ENCODE results near the gene EXOC3L2. TPM values are rescaled to one million over a fixed set of nuclear protein-coding genes. Genes with fewer than 3 reads are reported as not detected.
"Not testable (repeated sequence)": the region's sequence is repeated elsewhere in the genome, so short reads cannot be mapped to it uniquely, and the experiment has no call there.

EXOC3L2 gene
- total RNA-seq, 5 donors from 2014 or later (not counting 1 experiment from before 2014, with no cell fraction given) = not detected

GRCh38 chr19:45231891-45232290 lies 13.3 kb downstream of the EXOC3L2 start:
- H3K27ac Mint-ChIP-seq = no peak overlapping the region
- Histone ChIP-seq H3K27me3 (replicated peaks in 1 of 2; ENCODE audit: control insufficient read depth in 2 of 2, extremely low read depth in 1 of 2, insufficient read depth in 2 of 2, low read length in 1 of 2) (peaks cover 3 to 40% of the 10 kb centered on the region in 2 experiments), H3K36me3 (ENCODE audit: control insufficient read depth in 2 of 2, extremely low read depth in 1 of 2, insufficient read depth in 1 of 2, low read length in 1 of 2) (no peaks in the 10 kb centered on the region), H3K9me3 (no peaks in the 10 kb centered on the region), H3K4me3 (ENCODE audit: control insufficient read depth in 1 of 2, extremely low read depth in 1 of 2, low read length in 1 of 2) (no peak overlapping the region), H3K4me1 (ENCODE audit: control insufficient read depth in 1 of 2, extremely low read depth in 1 of 2, insufficient read depth in 2 of 2, low read length in 2 of 2) (peaks cover 0 to 8% of the 10 kb centered on the region in 2 experiments), H3K27ac (ENCODE audit: low read length) (no peak overlapping the region)
- H3K4me1 Mint-ChIP-seq = peaks cover 4 to 9% (median 8%) of the 10 kb centered on the region in 3 donors
- 68% methylated on average over 3 of the region's 3 CpGs for WGBS (ENCODE audit: insufficient coverage)
- no peak overlapping the region for H3K4me3 Mint-ChIP-seq
- ChIA-PET CTCF (interaction anchor here in 1 of 2 donors (0.7 kb wide), 1 partner anchor 525 kb away, joined by 4 read pairs; no protein-coding TSS in a partner anchor), POLR2A (no interaction called here)
- DNase-seq (no peak), ATAC-seq (replicated peaks in 1 of 4) (no peak)
- H3K27me3 Mint-ChIP-seq = peaks cover 36 to 43% of the 10 kb centered on the region in 2 donors
- H3K36me3 Mint-ChIP-seq = no peaks in the 10 kb centered on the region
- H3K9me3 Mint-ChIP-seq = no peaks in the 10 kb centered on the region

GRCh38 chr19:45229056-45229455 lies 16.2 kb downstream of the EXOC3L2 start:
- ChIA-PET CTCF (interaction anchor here in 1 of 2 donors (0.6 kb wide), 1 partner anchor 56 kb away, joined by 6 read pairs; no protein-coding TSS in a partner anchor), POLR2A (interaction anchor here in 1 of 2 donors (0.6 kb wide), 1 partner anchor 17 kb away, joined by 6 read pairs; no protein-coding TSS in a partner anchor)
- H3K27ac Mint-ChIP-seq; H3K36me3 ChIP-seq (ENCODE audit: control insufficient read depth in 2 of 2, extremely low read depth in 1 of 2, insufficient read depth in 1 of 2, low read length in 1 of 2); DNase-seq; H3K36me3 Mint-ChIP-seq; ATAC-seq (replicated peaks in 1 of 4); H3K4me3 ChIP-seq (ENCODE audit: control insufficient read depth in 1 of 2, extremely low read depth in 1 of 2, low read length in 1 of 2); H3K4me1 Mint-ChIP-seq; H3K9me3 ChIP-seq; H3K4me1 ChIP-seq (ENCODE audit: control insufficient read depth in 1 of 2, extremely low read depth in 1 of 2, insufficient read depth in 2 of 2, low read length in 2 of 2); H3K4me3 Mint-ChIP-seq; H3K27ac ChIP-seq (ENCODE audit: low read length); H3K9me3 Mint-ChIP-seq: not testable (repeated sequence)
- H3K27me3 ChIP-seq (replicated peaks in 1 of 2; ENCODE audit: control insufficient read depth in 2 of 2, extremely low read depth in 1 of 2, insufficient read depth in 2 of 2, low read length in 1 of 2) = peaks cover 3 to 37% of the 10 kb centered on the region in 2 experiments
- H3K27me3 Mint-ChIP-seq = peaks cover 16 to 28% of the 10 kb centered on the region in 2 donors
- WGBS (ENCODE audit: insufficient coverage) = no CpG with 5 or more reads among the region's 2 CpGs

GRCh38 chr19:45224645-45225044 lies 20.6 kb downstream of the EXOC3L2 start:
- H3K9me3 Mint-ChIP-seq = no peaks in the 10 kb centered on the region
- 76% methylated on average over 9 of the region's 11 CpGs for WGBS (ENCODE audit: insufficient coverage)
- Histone ChIP-seq H3K4me3 (ENCODE audit: control insufficient read depth in 1 of 2, extremely low read depth in 1 of 2, low read length in 1 of 2) (no peak overlapping the region), H3K27ac (ENCODE audit: low read length) (no peak overlapping the region), H3K9me3 (no peaks in the 10 kb centered on the region), H3K4me1 (ENCODE audit: control insufficient read depth in 1 of 2, extremely low read depth in 1 of 2, insufficient read depth in 2 of 2, low read length in 2 of 2) (no peaks in the 10 kb centered on the region), H3K36me3 (ENCODE audit: control insufficient read depth in 2 of 2, extremely low read depth in 1 of 2, insufficient read depth in 1 of 2, low read length in 1 of 2) (no peaks in the 10 kb centered on the region), H3K27me3 (replicated peaks in 1 of 2; ENCODE audit: control insufficient read depth in 2 of 2, extremely low read depth in 1 of 2, insufficient read depth in 2 of 2, low read length in 1 of 2) (peaks cover 0 to 48% of the 10 kb centered on the region in 2 experiments)
- no peak overlapping the region for H3K27ac Mint-ChIP-seq
- ChIA-PET CTCF (no interaction called here), POLR2A (no interaction called here)
- H3K36me3 Mint-ChIP-seq = no peaks in the 10 kb centered on the region
- no peak overlapping the region for H3K4me3 Mint-ChIP-seq
- DNase-seq (no peak), ATAC-seq (replicated peaks in 1 of 4) (no peak)
- H3K4me1 Mint-ChIP-seq = no peaks in the 10 kb centered on the region
- H3K27me3 Mint-ChIP-seq = peaks cover 17 to 33% of the 10 kb centered on the region in 2 donors

DNA sequence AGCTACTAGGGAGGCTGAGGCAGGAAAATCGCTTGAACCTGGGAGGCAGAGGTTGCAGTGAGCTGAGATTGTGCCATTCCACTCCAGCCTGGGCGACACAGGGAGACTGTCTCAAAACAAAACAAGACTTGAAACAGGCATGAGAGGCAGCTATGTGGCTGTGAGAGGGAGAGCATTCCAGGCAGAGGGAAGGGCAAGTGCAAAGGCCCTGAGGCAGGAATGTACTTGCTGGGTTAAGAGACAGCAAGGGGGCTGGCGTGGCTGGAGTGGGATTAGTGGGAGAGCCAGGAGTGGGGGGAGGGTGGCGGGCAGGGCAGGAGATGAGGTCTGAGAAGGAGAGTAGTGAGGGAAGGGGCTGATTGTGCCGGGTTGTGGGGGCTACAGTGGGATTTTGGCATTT lies 21.3 kb downstream of the EXOC3L2 start:
- no peak overlapping the region for H3K4me3 ChIP-seq (ENCODE audit: control insufficient read depth in 1 of 2, extremely low read depth in 1 of 2, low read length in 1 of 2)
- 85% methylated on average over 4 of the region's 5 CpGs for WGBS (ENCODE audit: insufficient coverage)
- DNase-seq (no peak), ATAC-seq (replicated peaks in 1 of 4) (no peak)
- H3K9me3 Mint-ChIP-seq = no peaks in the 10 kb centered on the region
- H3K27ac ChIP-seq (ENCODE audit: low read length) = no peak overlapping the region
- H3K27ac Mint-ChIP-seq = no peak overlapping the region
- H3K27me3 ChIP-seq (replicated peaks in 1 of 2; ENCODE audit: control insufficient read depth in 2 of 2, extremely low read depth in 1 of 2, insufficient read depth in 2 of 2, low read length in 1 of 2) = peaks cover 0 to 51% of the 10 kb centered on the region in 2 experiments
- no peaks in the 10 kb centered on the region for H3K4me1 ChIP-seq (ENCODE audit: control insufficient read depth in 1 of 2, extremely low read depth in 1 of 2, insufficient read depth in 2 of 2, low read length in 2 of 2)
- ChIA-PET CTCF (no interaction called here), POLR2A (no interaction called here)
- H3K4me1 Mint-ChIP-seq = no peaks in the 10 kb centered on the region
- H3K4me3 Mint-ChIP-seq = no peak overlapping the region
- H3K36me3 ChIP-seq (ENCODE audit: control insufficient read depth in 2 of 2, extremely low read depth in 1 of 2, insufficient read depth in 1 of 2, low read length in 1 of 2) = no peaks in the 10 kb centered on the region
- H3K36me3 Mint-ChIP-seq = no peaks in the 10 kb centered on the region
- no peaks in the 10 kb centered on the region for H3K9me3 ChIP-seq
- peaks cover 17 to 36% of the 10 kb centered on the region in 2 donors for H3K27me3 Mint-ChIP-seq

DNA sequence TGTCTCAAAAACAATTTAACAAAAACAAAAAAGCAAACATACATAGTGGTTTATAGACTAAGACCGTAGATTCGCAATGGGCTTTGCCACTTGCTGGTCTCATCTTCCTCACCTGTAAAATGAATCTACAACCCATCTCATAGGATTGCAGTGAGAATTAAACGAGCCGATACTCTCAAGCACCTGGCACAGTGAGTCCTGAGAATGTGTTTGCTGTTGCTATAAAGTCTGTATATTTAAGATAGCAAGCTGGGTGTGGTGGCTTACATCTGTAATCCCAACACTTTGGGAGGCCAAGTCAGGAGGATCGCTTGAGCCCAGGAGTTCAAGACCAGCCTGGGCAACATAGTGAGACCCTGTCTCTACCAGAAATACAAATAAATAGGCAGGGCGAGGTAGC lies 22.5 kb downstream of the EXOC3L2 start:
- H3K27ac ChIP-seq (ENCODE audit: low read length) = no peak overlapping the region
- Mint-ChIP-seq H3K9me3 (no peaks in the 10 kb centered on the region), H3K4me3 (no peak overlapping the region), H3K27me3 (peaks cover 23 to 42% of the 10 kb centered on the region in 2 donors), H3K36me3 (no peaks in the 10 kb centered on the region), H3K4me1 (no peaks in the 10 kb centered on the region), H3K27ac (peak overlapping the region in 1 of 2 donors; percentile 29)
- no peaks in the 10 kb centered on the region for H3K9me3 ChIP-seq
- ATAC-seq (replicated peaks in 1 of 4) (no peak), DNase-seq (no peak)
- ChIA-PET CTCF (no interaction called here), POLR2A (no interaction called here)
- no peaks in the 10 kb centered on the region for H3K4me1 ChIP-seq (ENCODE audit: control insufficient read depth in 1 of 2, extremely low read depth in 1 of 2, insufficient read depth in 2 of 2, low read length in 2 of 2)
- H3K4me3 ChIP-seq (ENCODE audit: control insufficient read depth in 1 of 2, extremely low read depth in 1 of 2, low read length in 1 of 2) = no peak overlapping the region
- no peaks in the 10 kb centered on the region for H3K36me3 ChIP-seq (ENCODE audit: control insufficient read depth in 2 of 2, extremely low read depth in 1 of 2, insufficient read depth in 1 of 2, low read length in 1 of 2)
- H3K27me3 ChIP-seq (replicated peaks in 1 of 2; ENCODE audit: control insufficient read depth in 2 of 2, extremely low read depth in 1 of 2, insufficient read depth in 2 of 2, low read length in 1 of 2) = peaks cover 0 to 55% of the 10 kb centered on the region in 2 experiments
- WGBS (ENCODE audit: insufficient coverage) = 96% methylated on average over 3 of the region's 6 CpGs

DNA sequence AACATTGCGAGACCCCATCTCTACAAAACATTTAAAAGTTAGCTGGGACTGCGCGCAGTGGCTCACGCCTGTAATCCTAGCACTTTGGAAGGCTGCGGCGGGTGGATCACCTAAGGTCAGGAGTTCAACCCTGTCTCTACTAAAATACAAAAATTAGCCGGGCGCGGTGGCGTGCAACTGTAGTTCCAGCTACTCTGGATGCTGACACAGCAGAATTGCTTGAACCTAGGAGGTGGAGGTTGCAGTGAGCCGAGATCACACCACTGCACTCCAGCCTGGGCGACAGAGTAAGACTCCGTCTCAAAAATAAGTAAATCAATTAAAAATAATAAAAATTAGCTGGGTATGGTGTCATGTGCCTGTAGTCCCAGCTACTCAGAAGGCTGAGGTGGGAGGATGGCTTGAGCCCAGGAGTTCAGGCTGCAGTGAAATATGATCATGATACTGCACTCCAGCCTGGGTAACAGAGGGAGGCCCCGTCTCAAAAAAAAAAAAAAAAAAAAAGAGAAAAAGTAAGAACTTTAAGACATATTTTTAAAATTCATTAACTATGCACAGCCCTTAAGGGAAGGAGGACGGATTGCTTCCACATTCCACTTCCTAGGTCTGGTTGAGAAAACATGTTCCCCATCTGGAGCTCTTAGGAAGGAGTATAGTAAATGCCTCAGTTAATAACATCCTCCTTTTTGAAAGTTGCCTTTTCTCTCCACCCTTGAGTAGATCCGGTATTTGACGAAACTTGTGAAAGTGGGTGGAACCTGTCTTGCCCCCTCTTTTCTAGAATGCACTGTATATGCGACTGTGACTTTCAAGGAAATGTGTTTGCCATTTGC lies 26.1 kb downstream of the EXOC3L2 start:
- Mint-ChIP-seq H3K4me1 (peaks cover 0 to 3% (median 0%) of the 10 kb centered on the region in 3 donors), H3K36me3 (no peaks in the 10 kb centered on the region), H3K27ac (no peak overlapping the region), H3K27me3 (peaks cover 42 to 58% of the 10 kb centered on the region in 2 donors), H3K4me3 (no peak overlapping the region), H3K9me3 (no peaks in the 10 kb centered on the region)
- peaks cover 4 to 65% of the 10 kb centered on the region in 2 experiments for H3K27me3 ChIP-seq (replicated peaks in 1 of 2; ENCODE audit: control insufficient read depth in 2 of 2, extremely low read depth in 1 of 2, insufficient read depth in 2 of 2, low read length in 1 of 2)
- WGBS (ENCODE audit: insufficient coverage) = 88% methylated on average over 4 of the region's 18 CpGs
- no peak for DNase-seq
- ChIA-PET CTCF (no interaction called here), POLR2A (no interaction called here)
- H3K27ac ChIP-seq (ENCODE audit: low read length) = no peak overlapping the region
- no peaks in the 10 kb centered on the region for H3K4me1 ChIP-seq (ENCODE audit: control insufficient read depth in 1 of 2, extremely low read depth in 1 of 2, insufficient read depth in 2 of 2, low read length in 2 of 2)
- ATAC-seq (replicated peaks in 1 of 4) = no peak
- no peaks in the 10 kb centered on the region for H3K9me3 ChIP-seq
- H3K4me3 ChIP-seq (ENCODE audit: control insufficient read depth in 1 of 2, extremely low read depth in 1 of 2, low read length in 1 of 2) = no peak overlapping the region
- H3K36me3 ChIP-seq (ENCODE audit: control insufficient read depth in 2 of 2, extremely low read depth in 1 of 2, insufficient read depth in 1 of 2, low read length in 1 of 2) = no peaks in the 10 kb centered on the region

Data from T-cell (primary cell).